A549 (cell line): Measurements from ENCODE around the gene AQP4.

Experiments
- BCL3 ChIP-seq: fragments of >200 bp; sonication (Bioruptor Twin); formaldehyde crosslinking; IDR thresholded peaks from 3 replicates; pipeline ENCODE4 v1.6.1; 2016
- MAZ ChIP-seq: fragments of 150-350 bp; IDR thresholded peaks from 2 replicates; pipeline ENCODE4 v1.6.1; 2014; ENCODE audit warnings: antibody characterized with exemption, low read depth, low read length, borderline replicate concordance
- TFCP2L1 ChIP-seq: fragments of 250-450 bp; sonication (Bioruptor Pico); IDR thresholded peaks from 2 replicates; pipeline ENCODE4 v1.5.0; 2021; ENCODE audit warnings: mild to moderate bottlenecking
- ZC3H11A ChIP-seq: fragments of 450-650 bp; IDR thresholded peaks from 2 replicates; pipeline ENCODE4 v1.6.1; 2014; ENCODE audit warnings: antibody characterized with exemption, mild to moderate bottlenecking
- TF ChIP-seq, protein P1 (sequence below): fragments of >200 bp; sonication (Bioruptor Twin); formaldehyde crosslinking; IDR thresholded peaks from 3 replicates; pipeline ENCODE4 v1.5.1; 2016
- TF ChIP-seq, protein P2 (sequence below): fragments of 450-650 bp; IDR thresholded peaks from 2 replicates; pipeline ENCODE4 v1.6.1; 2014; ENCODE audit warnings: antibody characterized with exemption

DNA sequence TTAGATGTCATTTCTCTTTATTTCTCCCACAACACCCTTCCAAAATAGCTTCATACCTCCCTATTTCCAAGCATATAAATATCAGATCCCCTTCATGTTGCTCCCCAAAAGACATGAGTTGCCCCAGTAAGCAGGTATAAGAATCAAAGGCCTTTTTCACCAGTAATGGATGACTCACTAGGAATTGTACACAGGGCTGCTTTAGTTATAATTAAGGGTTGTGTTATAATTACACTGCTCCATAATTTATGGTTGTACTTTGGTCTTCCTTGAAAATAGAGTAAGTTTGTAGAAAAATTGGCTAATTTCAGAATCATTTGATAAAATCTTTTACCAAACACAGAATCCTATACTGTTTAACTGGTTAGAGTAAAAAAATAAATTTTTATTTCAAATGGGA is 8.8 kb upstream of the AQP4 start:
- TF ChIP-seq, protein P1, sequence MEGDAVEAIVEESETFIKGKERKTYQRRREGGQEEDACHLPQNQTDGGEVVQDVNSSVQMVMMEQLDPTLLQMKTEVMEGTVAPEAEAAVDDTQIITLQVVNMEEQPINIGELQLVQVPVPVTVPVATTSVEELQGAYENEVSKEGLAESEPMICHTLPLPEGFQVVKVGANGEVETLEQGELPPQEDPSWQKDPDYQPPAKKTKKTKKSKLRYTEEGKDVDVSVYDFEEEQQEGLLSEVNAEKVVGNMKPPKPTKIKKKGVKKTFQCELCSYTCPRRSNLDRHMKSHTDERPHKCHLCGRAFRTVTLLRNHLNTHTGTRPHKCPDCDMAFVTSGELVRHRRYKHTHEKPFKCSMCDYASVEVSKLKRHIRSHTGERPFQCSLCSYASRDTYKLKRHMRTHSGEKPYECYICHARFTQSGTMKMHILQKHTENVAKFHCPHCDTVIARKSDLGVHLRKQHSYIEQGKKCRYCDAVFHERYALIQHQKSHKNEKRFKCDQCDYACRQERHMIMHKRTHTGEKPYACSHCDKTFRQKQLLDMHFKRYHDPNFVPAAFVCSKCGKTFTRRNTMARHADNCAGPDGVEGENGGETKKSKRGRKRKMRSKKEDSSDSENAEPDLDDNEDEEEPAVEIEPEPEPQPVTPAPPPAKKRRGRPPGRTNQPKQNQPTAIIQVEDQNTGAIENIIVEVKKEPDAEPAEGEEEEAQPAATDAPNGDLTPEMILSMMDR, result no peak
- TF ChIP-seq, protein P2, sequence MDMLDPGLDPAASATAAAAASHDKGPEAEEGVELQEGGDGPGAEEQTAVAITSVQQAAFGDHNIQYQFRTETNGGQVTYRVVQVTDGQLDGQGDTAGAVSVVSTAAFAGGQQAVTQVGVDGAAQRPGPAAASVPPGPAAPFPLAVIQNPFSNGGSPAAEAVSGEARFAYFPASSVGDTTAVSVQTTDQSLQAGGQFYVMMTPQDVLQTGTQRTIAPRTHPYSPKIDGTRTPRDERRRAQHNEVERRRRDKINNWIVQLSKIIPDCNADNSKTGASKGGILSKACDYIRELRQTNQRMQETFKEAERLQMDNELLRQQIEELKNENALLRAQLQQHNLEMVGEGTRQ, result no peak
- TF ChIP-seq TFCP2L1 (CRISPR knock-in tag) (no peak), MAZ (no peak), BCL3 (no peak), ZC3H11A (no peak)
